HEK293 (cell line): ENCODE results near the gene KPNA6.

Experiments used
- CTCF ChIA-PET: fragments of 350-600 bp; formaldehyde crosslinking; extraction: SDS; loops from one replicate; lab custom pipeline; 2021; ENCODE audit warnings: antibody characterized with exemption; lab: Yijun Ruan, JAX
- POLR2A ChIA-PET: fragments of 300-600 bp; formaldehyde crosslinking; extraction: SDS; loops from one replicate; lab custom pipeline; 2020; ENCODE audit warnings: antibody characterized with exemption, inconsistent platforms; lab: Yijun Ruan, JAX
- H3K27ac ChIP-seq: fragments of 200-500 bp; sonication (Bioruptor generic); 2 replicates; pipeline ENCODE4 v1.5.1; 2014; ENCODE audit warnings: low read depth, low read length, control low read depth, inconsistent platforms; ENCODE audit errors: extremely low read depth
- H3K36me3 ChIP-seq, 2 experiments: fragments of 200-500 bp in 1 of 2; sonication (Bioruptor generic) in 1 of 2; 1 replicate in 1 of 2; 2 replicates in 1 of 2; pipeline ENCODE4 v1.5.1; 2014 to 2017; ENCODE audit warnings: inconsistent platforms in 2 of 2, low read length in 2 of 2; ENCODE audit not compliant: control insufficient read depth in 2 of 2, insufficient read depth in 1 of 2
- H3K4me1 ChIP-seq: fragments of 200-500 bp; sonication (Bioruptor generic); 2 replicates; pipeline ENCODE4 v1.5.1; 2014; ENCODE audit warnings: mild to moderate bottlenecking, low read length, inconsistent platforms; ENCODE audit not compliant: control insufficient read depth, insufficient read depth
- H3K4me3 ChIP-seq: 2 replicates; pipeline ENCODE4 v1.5.1; 2011; ENCODE audit warnings: low read depth, mild to moderate bottlenecking, control low read depth, low read length, moderate library complexity
- H3K9me3 ChIP-seq: fragments of 200-500 bp; sonication (Bioruptor generic); 2 replicates; pipeline ENCODE4 v1.5.1; 2014; ENCODE audit warnings: low read depth, low read length, inconsistent platforms; ENCODE audit not compliant: control insufficient read depth, insufficient read depth
- BCL11B ChIP-seq: fragments of 450-650 bp; formaldehyde crosslinking; IDR thresholded peaks from 2 replicates; pipeline ENCODE4 v1.5.1; 2016; ENCODE audit warnings: low read depth, missing biosample characterization, missing genetic modification characterization
- IKZF3 ChIP-seq: fragments of 450-650 bp; IDR thresholded peaks from 2 replicates; pipeline ENCODE4 v1.5.0; 2018; ENCODE audit warnings: missing biosample characterization, mild to moderate bottlenecking, missing genetic modification characterization, moderate library complexity
- KLF16 ChIP-seq: fragments of 450-650 bp; formaldehyde crosslinking; IDR thresholded peaks from 2 replicates; pipeline ENCODE4 v1.5.1; 2017; ENCODE audit warnings: missing biosample characterization, missing genetic modification characterization
- TRIM28 ChIP-seq: IDR thresholded peaks from 2 replicates; pipeline ENCODE4 v1.6.1; 2011; ENCODE audit warnings: low read length, control low read depth, borderline replicate concordance
- YY1 ChIP-seq: fragments of 450-650 bp; formaldehyde crosslinking; IDR thresholded peaks from 2 replicates; pipeline ENCODE4 v1.5.1; 2018; ENCODE audit warnings: missing biosample characterization, missing genetic modification characterization
- ZBTB21 ChIP-seq: fragments of 450-650 bp; formaldehyde crosslinking; IDR thresholded peaks from 2 replicates; pipeline ENCODE4 v1.5.1; 2017; ENCODE audit warnings: missing biosample characterization, missing genetic modification characterization
- ZFHX2 ChIP-seq: fragments of 450-650 bp; formaldehyde crosslinking; conservative IDR thresholded peaks from 2 replicates; pipeline ENCODE4 v1.5.1; 2016; ENCODE audit warnings: missing biosample characterization, missing genetic modification characterization
- ZFP3 ChIP-seq: fragments of 450-650 bp; formaldehyde crosslinking; IDR thresholded peaks from 2 replicates; pipeline ENCODE4 v1.5.1; 2016; ENCODE audit warnings: low read depth, missing biosample characterization, missing genetic modification characterization
- ZFP41 ChIP-seq: fragments of 450-650 bp; formaldehyde crosslinking; IDR thresholded peaks from 2 replicates; pipeline ENCODE4 v1.5.1; 2016; ENCODE audit warnings: missing biosample characterization, missing genetic modification characterization, borderline replicate concordance
- ZNF121 ChIP-seq: fragments of 450-650 bp; formaldehyde crosslinking; IDR thresholded peaks from 2 replicates; pipeline ENCODE4 v1.5.1; 2016; ENCODE audit warnings: missing biosample characterization, missing genetic modification characterization
- ZNF155 ChIP-seq: fragments of 450-650 bp; formaldehyde crosslinking; IDR thresholded peaks from 2 replicates; pipeline ENCODE4 v1.5.1; 2016; ENCODE audit warnings: missing biosample characterization, missing genetic modification characterization
- ZNF2 ChIP-seq: fragments of 450-650 bp; formaldehyde crosslinking; IDR thresholded peaks from 2 replicates; pipeline ENCODE4 v1.5.1; 2016; ENCODE audit warnings: missing biosample characterization, missing genetic modification characterization
- ZNF302 ChIP-seq: fragments of 450-650 bp; formaldehyde crosslinking; IDR thresholded peaks from 2 replicates; pipeline ENCODE4 v1.5.1; 2016; ENCODE audit warnings: missing biosample characterization, missing genetic modification characterization, low read depth
- ZNF514 ChIP-seq: fragments of 450-650 bp; formaldehyde crosslinking; IDR thresholded peaks from 2 replicates; pipeline ENCODE4 v1.5.1; 2016; ENCODE audit warnings: missing biosample characterization, missing genetic modification characterization
- ZNF521 ChIP-seq: fragments of 450-650 bp; formaldehyde crosslinking; IDR thresholded peaks from 2 replicates; pipeline ENCODE4 v1.5.1; 2017; ENCODE audit warnings: missing biosample characterization, mild to moderate bottlenecking, missing genetic modification characterization
- ZNF544 ChIP-seq: fragments of 450-650 bp; formaldehyde crosslinking; IDR thresholded peaks from 2 replicates; pipeline ENCODE4 v1.5.0; 2017; ENCODE audit warnings: missing biosample characterization, missing genetic modification characterization
- ZNF561 ChIP-seq: fragments of 450-650 bp; IDR thresholded peaks from 2 replicates; pipeline ENCODE4 v1.5.1; 2018; ENCODE audit warnings: missing biosample characterization, missing genetic modification characterization, borderline replicate concordance
- ZNF670 ChIP-seq: fragments of 450-650 bp; formaldehyde crosslinking; IDR thresholded peaks from 2 replicates; pipeline ENCODE4 v1.5.1; 2016; ENCODE audit warnings: missing biosample characterization, missing genetic modification characterization, low read depth
- ZNF76 ChIP-seq: fragments of 450-650 bp; formaldehyde crosslinking; IDR thresholded peaks from 2 replicates; pipeline ENCODE4; 2016; ENCODE audit warnings: low read depth, missing biosample characterization, missing genetic modification characterization, borderline replicate concordance
- ZNF785 ChIP-seq: fragments of 450-650 bp; formaldehyde crosslinking; IDR thresholded peaks from 2 replicates; pipeline ENCODE4 v1.5.1; 2016; ENCODE audit warnings: missing biosample characterization, missing genetic modification characterization
- ZSCAN30 ChIP-seq: fragments of 450-650 bp; IDR thresholded peaks from 2 replicates; pipeline ENCODE4 v1.5.1; 2018; ENCODE audit warnings: missing biosample characterization, mild to moderate bottlenecking, missing genetic modification characterization, moderate library complexity
- ZXDB ChIP-seq: fragments of 450-650 bp; formaldehyde crosslinking; IDR thresholded peaks from 2 replicates; pipeline ENCODE4 v1.5.1; 2016; ENCODE audit warnings: missing biosample characterization, missing genetic modification characterization
- TF ChIP-seq, protein P1 (sequence below): fragments of 450-650 bp; formaldehyde crosslinking; IDR thresholded peaks from 2 replicates; pipeline ENCODE4 v1.5.1; 2016; ENCODE audit warnings: missing biosample characterization, missing genetic modification characterization
- TF ChIP-seq, protein P2 (sequence below): fragments of 450-650 bp; formaldehyde crosslinking; optimal IDR thresholded peaks from 2 replicates; pipeline ENCODE3; 2016; ENCODE audit warnings: missing biosample characterization, mild to moderate bottlenecking, missing genetic modification characterization
- TF ChIP-seq, protein P3 (sequence below): fragments of 450-650 bp; formaldehyde crosslinking; IDR thresholded peaks from 2 replicates; pipeline ENCODE4 v1.5.1; 2016; ENCODE audit warnings: missing biosample characterization, missing genetic modification characterization
- TF ChIP-seq, protein P4 (sequence below): fragments of 450-650 bp; formaldehyde crosslinking; IDR thresholded peaks from 2 replicates; pipeline ENCODE4 v1.5.1; 2016; ENCODE audit warnings: missing biosample characterization, missing genetic modification characterization

KPNA6 gene

DNA sequence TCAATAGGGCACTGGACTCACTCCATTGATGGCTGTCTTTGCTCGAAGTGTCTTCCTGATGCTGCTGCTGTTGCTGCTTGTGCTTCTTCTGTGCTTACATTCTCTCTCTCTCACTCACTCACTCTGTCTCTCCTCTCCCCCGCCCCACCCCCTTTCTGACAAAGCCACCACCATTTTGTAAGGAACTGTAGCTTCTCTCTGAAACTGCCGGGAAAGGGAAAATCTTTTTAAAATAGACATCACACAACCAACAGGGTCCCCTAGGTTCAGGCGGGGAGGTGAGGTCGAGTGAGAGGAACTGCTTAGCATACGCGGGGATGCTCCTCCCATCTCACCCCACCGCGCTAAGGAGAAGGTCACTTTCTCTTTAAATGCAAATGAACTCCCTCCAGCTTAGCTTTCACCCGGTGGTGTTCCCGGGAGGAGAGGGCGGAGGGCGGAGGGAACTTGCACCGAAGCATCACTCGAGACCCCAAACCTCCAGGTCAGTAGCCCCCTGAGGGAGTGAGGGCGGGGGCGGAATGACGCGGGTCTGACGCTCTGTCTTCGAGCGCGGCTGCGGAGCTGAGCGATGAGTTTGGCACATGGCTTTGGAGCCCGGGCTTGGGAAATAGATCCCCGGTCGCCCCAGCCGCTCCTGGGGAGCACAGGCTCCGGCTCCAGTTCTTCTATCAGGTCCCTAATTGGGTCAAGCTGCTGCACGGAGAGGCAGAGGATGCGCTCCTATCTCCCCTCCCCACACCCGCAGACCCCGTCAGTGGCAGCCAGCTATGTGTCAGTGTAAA lies 92.6 kb downstream of the KPNA6 start, which contains the start of gene CCDC28B (continued):
- TF ChIP-seq, protein P1, sequence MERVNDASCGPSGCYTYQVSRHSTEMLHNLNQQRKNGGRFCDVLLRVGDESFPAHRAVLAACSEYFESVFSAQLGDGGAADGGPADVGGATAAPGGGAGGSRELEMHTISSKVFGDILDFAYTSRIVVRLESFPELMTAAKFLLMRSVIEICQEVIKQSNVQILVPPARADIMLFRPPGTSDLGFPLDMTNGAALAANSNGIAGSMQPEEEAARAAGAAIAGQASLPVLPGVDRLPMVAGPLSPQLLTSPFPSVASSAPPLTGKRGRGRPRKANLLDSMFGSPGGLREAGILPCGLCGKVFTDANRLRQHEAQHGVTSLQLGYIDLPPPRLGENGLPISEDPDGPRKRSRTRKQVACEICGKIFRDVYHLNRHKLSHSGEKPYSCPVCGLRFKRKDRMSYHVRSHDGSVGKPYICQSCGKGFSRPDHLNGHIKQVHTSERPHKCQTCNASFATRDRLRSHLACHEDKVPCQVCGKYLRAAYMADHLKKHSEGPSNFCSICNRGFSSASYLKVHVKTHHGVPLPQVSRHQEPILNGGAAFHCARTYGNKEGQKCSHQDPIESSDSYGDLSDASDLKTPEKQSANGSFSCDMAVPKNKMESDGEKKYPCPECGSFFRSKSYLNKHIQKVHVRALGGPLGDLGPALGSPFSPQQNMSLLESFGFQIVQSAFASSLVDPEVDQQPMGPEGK (tag by site-specific recombination), result peak; percentile 85
- TF ChIP-seq ZBTB21 (tag by site-specific recombination) (peak; percentile 48; the same call in 1 of the 2 replicates), ZNF2 (tag by site-specific recombination) (peak; percentile 36), ZNF76 (peak; percentile 39; the same call in 1 of the 2 replicates), ZXDB (tag by site-specific recombination) (peak; percentile 8; the same call in 1 of the 2 replicates), BCL11B (tag by site-specific recombination) (no peak), YY1 (tag by site-specific recombination) (peak; percentile 26; the same call in 1 of the 2 replicates), ZNF561 (tag by site-specific recombination) (peak; percentile 72; the same call in 1 of the 2 replicates), TRIM28 (0 out of 2 replicates have a peak, but pooled peaks have one; percentile 52), ZNF121 (tag by site-specific recombination) (peak; percentile 78; the same call in 1 of the 2 replicates), ZNF785 (no peak), ZNF544 (tag by site-specific recombination) (no peak), ZFHX2 (tag by site-specific recombination) (peak; percentile 74), IKZF3 (tag by site-specific recombination) (0 out of 2 replicates have a peak, but pooled peaks have one; percentile 28)
- TF ChIP-seq, protein P2, sequence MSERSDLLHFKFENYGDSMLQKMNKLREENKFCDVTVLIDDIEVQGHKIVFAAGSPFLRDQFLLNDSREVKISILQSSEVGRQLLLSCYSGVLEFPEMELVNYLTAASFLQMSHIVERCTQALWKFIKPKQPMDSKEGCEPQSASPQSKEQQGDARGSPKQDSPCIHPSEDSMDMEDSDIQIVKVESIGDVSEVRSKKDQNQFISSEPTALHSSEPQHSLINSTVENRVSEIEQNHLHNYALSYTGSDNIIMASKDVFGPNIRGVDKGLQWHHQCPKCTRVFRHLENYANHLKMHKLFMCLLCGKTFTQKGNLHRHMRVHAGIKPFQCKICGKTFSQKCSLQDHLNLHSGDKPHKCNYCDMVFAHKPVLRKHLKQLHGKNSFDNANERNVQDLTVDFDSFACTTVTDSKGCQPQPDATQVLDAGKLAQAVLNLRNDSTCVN (tag by site-specific recombination), result peak; percentile 22
- TF ChIP-seq, protein P3, sequence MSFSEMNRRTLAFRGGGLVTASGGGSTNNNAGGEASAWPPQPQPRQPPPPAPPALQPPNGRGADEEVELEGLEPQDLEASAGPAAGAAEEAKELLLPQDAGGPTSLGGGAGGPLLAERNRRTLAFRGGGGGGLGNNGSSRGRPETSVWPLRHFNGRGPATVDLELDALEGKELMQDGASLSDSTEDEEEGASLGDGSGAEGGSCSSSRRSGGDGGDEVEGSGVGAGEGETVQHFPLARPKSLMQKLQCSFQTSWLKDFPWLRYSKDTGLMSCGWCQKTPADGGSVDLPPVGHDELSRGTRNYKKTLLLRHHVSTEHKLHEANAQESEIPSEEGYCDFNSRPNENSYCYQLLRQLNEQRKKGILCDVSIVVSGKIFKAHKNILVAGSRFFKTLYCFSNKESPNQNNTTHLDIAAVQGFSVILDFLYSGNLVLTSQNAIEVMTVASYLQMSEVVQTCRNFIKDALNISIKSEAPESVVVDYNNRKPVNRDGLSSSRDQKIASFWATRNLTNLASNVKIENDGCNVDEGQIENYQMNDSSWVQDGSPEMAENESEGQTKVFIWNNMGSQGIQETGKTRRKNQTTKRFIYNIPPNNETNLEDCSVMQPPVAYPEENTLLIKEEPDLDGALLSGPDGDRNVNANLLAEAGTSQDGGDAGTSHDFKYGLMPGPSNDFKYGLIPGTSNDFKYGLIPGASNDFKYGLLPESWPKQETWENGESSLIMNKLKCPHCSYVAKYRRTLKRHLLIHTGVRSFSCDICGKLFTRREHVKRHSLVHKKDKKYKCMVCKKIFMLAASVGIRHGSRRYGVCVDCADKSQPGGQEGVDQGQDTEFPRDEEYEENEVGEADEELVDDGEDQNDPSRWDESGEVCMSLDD (tag by site-specific recombination), result 0 out of 2 replicates have a peak, but pooled peaks have one; percentile 24

DNA sequence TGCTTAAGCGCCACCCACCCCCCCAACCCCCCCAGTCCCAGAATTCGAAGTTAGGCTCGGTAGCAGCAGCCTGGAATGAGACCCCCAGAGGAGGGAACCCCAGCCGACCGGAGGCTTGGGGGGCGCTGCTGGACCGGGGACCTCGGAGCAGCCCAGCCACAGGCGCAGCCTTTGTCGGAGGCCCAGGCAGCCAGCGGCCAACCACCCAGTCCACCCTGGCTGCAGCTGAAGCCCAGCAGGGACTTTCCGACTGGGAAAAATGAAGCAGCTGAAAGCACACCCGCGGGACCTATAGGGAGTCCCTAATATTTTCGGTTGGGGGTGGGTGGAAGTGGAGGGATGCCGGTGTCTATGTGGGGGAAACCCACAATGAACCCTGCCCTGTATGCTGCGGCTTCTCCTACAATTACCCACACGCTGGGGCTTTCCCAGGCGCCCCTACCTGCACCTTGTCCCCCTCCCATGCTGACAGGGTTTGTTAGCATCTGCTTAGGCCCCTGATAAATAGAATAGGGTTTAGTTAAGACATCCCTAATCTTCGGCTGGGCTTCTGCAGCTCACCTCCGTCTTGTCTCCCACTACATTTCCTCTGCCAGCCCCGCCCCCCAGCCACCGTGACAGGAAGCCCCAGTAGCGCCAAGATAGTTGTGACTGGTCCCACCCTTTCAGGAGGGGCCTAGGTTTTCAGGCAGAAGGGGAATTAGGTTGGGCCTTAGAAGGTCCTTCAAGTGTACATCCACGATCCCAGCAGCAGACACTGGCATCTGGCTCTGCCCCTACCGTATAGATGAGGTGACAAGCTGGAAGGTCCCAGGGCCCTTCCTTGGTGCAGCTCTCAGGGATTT lies 93.4 kb downstream of the KPNA6 start:
- CTCF ChIA-PET, result interaction anchor here (0.5 to 1.2 kb wide), 4 partner anchors 19 to 127 kb away, joined by 3 to 4 read pairs (median 3); partner anchors contain the start of gene TXLNA
- POLR2A ChIA-PET, result interaction anchor here (0.6 to 3.5 kb wide), 9 partner anchors 8 to 209 kb away, joined by 3 to 16 read pairs (median 5); partner anchors contain the start of genes DCDC2B, KPNA6 and MARCKSL1
- H3K27ac ChIP-seq, result no peak overlapping the region
- TF ChIP-seq ZNF155 (tag by site-specific recombination), result no peak
- no peak for TF ChIP-seq ZNF302 (tag by site-specific recombination)
- no peak for TF ChIP-seq ZNF670 (tag by site-specific recombination)
- TF ChIP-seq ZFP41, result no peak
- no peak for TF ChIP-seq ZNF521 (tag by site-specific recombination)
- TF ChIP-seq ZNF514 (tag by site-specific recombination), result no peak
- no peak for TF ChIP-seq ZNF76
- peak; percentile 57; the same call in 1 of the 2 replicates for TF ChIP-seq ZSCAN30 (tag by site-specific recombination)
- TF ChIP-seq KLF16, result no peak
- TF ChIP-seq ZFP3 (tag by site-specific recombination), result no peak
- TF ChIP-seq, protein P4, sequence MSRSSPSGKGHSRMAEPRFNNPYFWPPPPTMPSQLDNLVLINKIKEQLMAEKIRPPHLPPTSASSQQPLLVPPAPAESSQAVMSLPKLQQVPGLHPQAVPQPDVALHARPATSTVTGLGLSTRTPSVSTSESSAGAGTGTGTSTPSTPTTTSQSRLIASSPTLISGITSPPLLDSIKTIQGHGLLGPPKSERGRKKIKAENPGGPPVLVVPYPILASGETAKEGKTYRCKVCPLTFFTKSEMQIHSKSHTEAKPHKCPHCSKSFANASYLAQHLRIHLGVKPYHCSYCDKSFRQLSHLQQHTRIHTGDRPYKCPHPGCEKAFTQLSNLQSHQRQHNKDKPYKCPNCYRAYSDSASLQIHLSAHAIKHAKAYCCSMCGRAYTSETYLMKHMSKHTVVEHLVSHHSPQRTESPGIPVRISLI (tag by site-specific recombination), result no peak

More for the DNA sequence above, 93.4 kb downstream of the KPNA6 start:
- peak overlapping the region; percentile 49 for H3K4me3 ChIP-seq
- no peaks in the 10 kb centered on the region; the same call in 1 of the 2 replicates for H3K4me1 ChIP-seq
- no peaks in the 10 kb centered on the region for H3K9me3 ChIP-seq
- H3K36me3 ChIP-seq, result peaks cover 0 to 47% of the 10 kb centered on the region in 2 experiments; a peak in 1 of 3 replicates
